ENCODE data around the gene PCDHGC4. TPM values are rescaled to one million over a fixed set of nuclear protein-coding genes. Genes with fewer than 3 reads are reported as not detected.
A peak's percentile ranks its signal among the peaks of the same experiment; 100 is the strongest.

PCDHGC4 gene
- total RNA-seq, 2 donors from 2014 or later, result not detected

DNA sequence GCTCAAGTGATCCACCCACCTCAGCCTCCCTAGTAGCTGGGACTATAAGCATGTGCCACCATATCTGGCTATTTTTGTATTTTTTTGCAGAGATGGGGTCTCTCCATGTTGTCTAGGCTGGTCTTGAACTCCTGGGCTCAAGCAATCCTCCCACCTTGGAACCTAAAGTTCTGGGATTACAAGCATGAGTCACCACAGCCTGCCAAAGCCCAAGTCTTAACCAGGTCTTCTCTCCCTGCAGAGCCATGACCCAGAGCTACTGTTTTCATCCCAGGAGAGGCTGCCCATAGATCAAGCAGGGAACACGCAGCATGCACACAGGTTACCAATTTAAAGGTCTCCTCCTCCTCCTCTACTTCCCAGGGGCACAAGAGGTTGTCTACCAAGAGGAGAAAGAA is 33.8 kb downstream of the PCDHGC4 start:
- Mint-ChIP-seq H3K27me3 (ENCODE audit: low read depth) (no peaks in the 10 kb centered on the region), H3K4me1 (ENCODE audit: low read depth) (peaks cover 61% of the 10 kb centered on the region), H3K4me3 (no peak overlapping the region), H3K36me3 (ENCODE audit: insufficient read depth in 2 of 2) (peaks cover 3 to 18% of the 10 kb centered on the region in 2 donors), H3K9me3 (no peaks in the 10 kb centered on the region), H3K27ac (no peak overlapping the region)
- no peak for ATAC-seq (replicated peaks in 1 of 2)
- no peak for DNase-seq

- Mint-ChIP-seq H3K36me3 (ENCODE audit: insufficient read depth in 2 of 2) (peaks cover 3 to 22% of the 10 kb centered on the region in 2 donors), H3K9me3 (no peaks in the 10 kb centered on the region), H3K27ac (no peak overlapping the region), H3K4me3 (no peak overlapping the region), H3K27me3 (ENCODE audit: low read depth) (no peaks in the 10 kb centered on the region), H3K4me1 (ENCODE audit: low read depth) (peaks cover 48% of the 10 kb centered on the region)
- no peak for ATAC-seq (replicated peaks in 1 of 2)
- no peak for DNase-seq
Observed at GRCh38 chr5:141519605-141520565, 35.1 kb downstream of the PCDHGC4 start.

DNA sequence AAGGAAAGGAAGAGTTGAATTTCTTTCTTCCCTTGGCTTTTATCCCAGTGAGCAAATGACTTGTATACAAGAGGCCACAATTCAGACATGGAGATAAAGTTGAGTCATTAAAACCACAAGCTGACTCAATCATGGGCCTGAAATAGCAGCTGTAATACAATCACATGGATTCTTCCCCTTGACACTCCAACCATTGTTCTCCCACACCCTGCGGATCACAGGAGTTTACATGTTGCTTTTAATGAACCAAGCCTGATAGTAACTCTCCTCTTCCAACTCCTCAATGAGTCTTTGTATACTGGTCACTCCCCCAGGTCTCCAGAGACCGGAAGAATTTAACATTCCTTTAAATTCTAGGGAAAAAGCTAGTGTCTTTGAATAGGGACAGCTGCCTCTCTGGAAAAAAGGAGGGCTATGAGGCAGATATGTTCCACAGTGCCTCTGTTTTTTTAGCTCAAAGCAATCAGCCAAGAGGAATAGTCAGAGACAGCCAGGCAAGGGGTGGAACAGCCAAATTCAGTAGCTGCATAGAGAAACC is 36.5 kb downstream of the PCDHGC4 start:
- Mint-ChIP-seq H3K27ac (peak overlapping the region; percentile 33), H3K36me3 (ENCODE audit: insufficient read depth in 2 of 2) (peaks cover 7 to 35% of the 10 kb centered on the region in 2 donors), H3K4me1 (ENCODE audit: low read depth) (peaks cover 41% of the 10 kb centered on the region), H3K27me3 (ENCODE audit: low read depth) (no peaks in the 10 kb centered on the region), H3K4me3 (no peak overlapping the region), H3K9me3 (no peaks in the 10 kb centered on the region)
- ATAC-seq (replicated peaks in 1 of 2) (peak; percentile 81 to 88), DNase-seq (no peak)

DNA sequence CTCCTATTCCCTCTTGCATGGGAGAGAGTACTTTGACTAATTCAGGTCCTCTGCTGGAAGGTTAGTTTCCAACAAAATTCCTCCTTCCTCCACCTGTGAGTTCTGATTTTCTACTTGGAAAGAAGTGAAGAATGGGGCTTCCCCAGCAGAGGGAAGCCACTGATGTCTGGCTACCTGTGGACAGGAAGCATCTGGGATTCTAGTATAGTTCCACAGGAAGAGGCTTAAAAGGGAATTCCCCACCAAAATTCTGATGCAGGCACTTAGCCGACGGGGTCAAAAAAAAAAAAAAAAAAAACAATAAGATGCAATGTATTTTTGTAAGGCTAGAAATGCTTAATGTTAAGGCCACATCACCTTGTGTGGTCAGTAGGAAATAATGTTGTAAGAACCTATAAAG is 37.5 kb downstream of the PCDHGC4 start:
- Mint-ChIP-seq H3K4me1 (ENCODE audit: low read depth) (peaks cover 40% of the 10 kb centered on the region), H3K27ac (peak overlapping the region; percentile 61), H3K27me3 (ENCODE audit: low read depth) (no peaks in the 10 kb centered on the region), H3K9me3 (no peaks in the 10 kb centered on the region), H3K4me3 (no peak overlapping the region), H3K36me3 (ENCODE audit: insufficient read depth in 2 of 2) (peaks cover 6 to 38% of the 10 kb centered on the region in 2 donors)
- no peak for DNase-seq
- ATAC-seq (replicated peaks in 1 of 2), result no peak

GRCh38 chr5:141523991-141524390 is 39.2 kb downstream of the PCDHGC4 start:
- Mint-ChIP-seq H3K4me1 (ENCODE audit: low read depth) (peaks cover 40% of the 10 kb centered on the region), H3K4me3 (no peak overlapping the region), H3K27me3 (ENCODE audit: low read depth) (no peaks in the 10 kb centered on the region), H3K36me3 (ENCODE audit: insufficient read depth in 2 of 2) (peaks cover 7 to 42% of the 10 kb centered on the region in 2 donors), H3K9me3 (no peaks in the 10 kb centered on the region), H3K27ac (no peak overlapping the region)
- ATAC-seq (replicated peaks in 1 of 2) (no peak), DNase-seq (no peak)

GRCh38 chr5:141524604-141525597 is 40.1 kb downstream of the PCDHGC4 start:
- Mint-ChIP-seq H3K27me3 (ENCODE audit: low read depth) (no peaks in the 10 kb centered on the region), H3K9me3 (no peaks in the 10 kb centered on the region), H3K4me3 (no peak overlapping the region), H3K36me3 (ENCODE audit: insufficient read depth in 2 of 2) (peaks cover 7 to 40% of the 10 kb centered on the region in 2 donors), H3K4me1 (ENCODE audit: low read depth) (peaks cover 38% of the 10 kb centered on the region), H3K27ac (peak overlapping the region; percentile 48)
- peak; percentile 43 to 56 for DNase-seq
- ATAC-seq (replicated peaks in 1 of 2), result peak; percentile 56 to 59

GRCh38 chr5:141525653-141526052 is 40.8 kb downstream of the PCDHGC4 start:
- Mint-ChIP-seq H3K27me3 (ENCODE audit: low read depth) (no peaks in the 10 kb centered on the region), H3K4me3 (no peak overlapping the region), H3K36me3 (ENCODE audit: insufficient read depth in 2 of 2) (peaks cover 5 to 35% of the 10 kb centered on the region in 2 donors), H3K27ac (peak overlapping the region; percentile 48), H3K4me1 (ENCODE audit: low read depth) (peaks cover 30% of the 10 kb centered on the region), H3K9me3 (no peaks in the 10 kb centered on the region)
- ATAC-seq (replicated peaks in 1 of 2) (no peak), DNase-seq (no peak)

DNA sequence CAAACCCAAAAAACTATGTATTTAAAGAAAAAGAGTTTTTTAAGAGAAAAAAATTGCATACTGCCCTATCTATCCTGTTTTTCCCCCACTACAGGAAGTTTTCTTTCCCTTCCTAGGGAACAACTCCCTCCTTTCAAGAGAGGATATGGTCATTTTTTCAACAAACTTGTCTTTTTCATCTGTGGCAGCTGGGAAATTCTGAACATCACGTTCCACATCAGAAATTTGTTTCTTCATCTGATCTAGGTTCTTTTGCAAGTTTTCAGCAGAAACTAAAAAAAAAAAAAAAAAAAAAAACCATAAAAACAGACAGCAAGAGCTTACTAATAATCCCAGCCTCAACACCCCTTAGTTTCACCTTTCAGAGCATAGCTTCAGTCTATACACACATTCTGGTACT is 42.6 kb downstream of the PCDHGC4 start:
- H3K27ac Mint-ChIP-seq, result peak overlapping the region; percentile 29
- no peak overlapping the region for H3K4me3 Mint-ChIP-seq

GRCh38 chr5:141528291-141528984 is 43.6 kb downstream of the PCDHGC4 start:
- H3K36me3 Mint-ChIP-seq (ENCODE audit: insufficient read depth in 2 of 2), result peaks cover 5 to 28% of the 10 kb centered on the region in 2 donors
- H3K4me1 Mint-ChIP-seq (ENCODE audit: low read depth), result peaks cover 3% of the 10 kb centered on the region
- no peak overlapping the region for H3K4me3 Mint-ChIP-seq
- peak overlapping the region; percentile 36 for H3K27ac Mint-ChIP-seq
- no peaks in the 10 kb centered on the region for H3K9me3 Mint-ChIP-seq
- DNase-seq (no peak), ATAC-seq (replicated peaks in 1 of 2) (no peak)
- H3K27me3 Mint-ChIP-seq (ENCODE audit: low read depth), result no peaks in the 10 kb centered on the region

More for the DNA sequence above, 42.6 kb downstream of the PCDHGC4 start:
- Mint-ChIP-seq H3K36me3 (ENCODE audit: insufficient read depth in 2 of 2) (peaks cover 5 to 28% of the 10 kb centered on the region in 2 donors), H3K27me3 (ENCODE audit: low read depth) (no peaks in the 10 kb centered on the region), H3K4me1 (ENCODE audit: low read depth) (peaks cover 13% of the 10 kb centered on the region), H3K9me3 (no peaks in the 10 kb centered on the region)
- no peak for DNase-seq
- ATAC-seq (replicated peaks in 1 of 2), result no peak

DNA sequence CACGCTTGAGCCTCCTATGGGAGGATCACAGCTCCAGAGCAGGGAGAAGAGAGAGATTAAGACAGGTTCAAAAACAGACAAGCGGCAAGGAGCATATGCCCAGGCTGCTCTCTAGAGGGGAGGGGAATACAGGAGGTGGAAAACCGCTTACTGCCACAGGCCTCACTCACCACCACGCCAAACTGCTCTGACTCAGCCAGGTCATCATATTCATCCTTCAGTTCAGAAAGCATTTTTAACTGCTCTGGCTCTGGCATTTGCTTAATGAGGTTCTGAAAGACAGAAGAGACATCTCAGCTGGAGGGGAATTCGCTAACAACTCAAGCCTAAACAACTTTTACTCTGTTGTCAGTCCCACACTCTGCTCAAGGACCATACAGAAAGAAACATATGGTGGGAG is 44.2 kb downstream of the PCDHGC4 start:
- Mint-ChIP-seq H3K9me3 (no peaks in the 10 kb centered on the region), H3K36me3 (ENCODE audit: insufficient read depth in 2 of 2) (peaks cover 5 to 28% of the 10 kb centered on the region in 2 donors), H3K4me1 (ENCODE audit: low read depth) (peaks cover 3% of the 10 kb centered on the region), H3K27me3 (ENCODE audit: low read depth) (no peaks in the 10 kb centered on the region), H3K4me3 (no peak overlapping the region), H3K27ac (peak overlapping the region; percentile 36)
- DNase-seq (no peak), ATAC-seq (replicated peaks in 1 of 2) (peak in 1 of 2 donors; percentile 21)

DNA sequence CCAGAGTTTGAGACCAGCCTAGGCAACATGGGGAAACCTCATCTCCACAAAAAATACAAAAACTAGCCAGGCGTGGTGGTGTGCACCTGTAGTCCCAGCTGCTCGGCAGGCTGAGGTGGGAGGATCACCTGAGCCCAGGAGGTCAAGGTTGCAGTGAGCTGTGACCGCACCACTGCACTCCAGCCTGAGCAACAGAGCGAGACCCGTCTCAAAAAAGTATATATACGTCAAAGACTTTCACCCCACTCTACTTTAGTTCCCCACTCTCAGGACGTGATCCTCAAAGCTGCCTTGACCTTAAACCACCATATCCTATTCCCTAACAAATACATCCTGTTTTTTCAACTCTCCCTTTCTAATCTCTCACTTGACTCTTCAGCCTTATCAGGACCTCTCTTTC is 45.0 kb downstream of the PCDHGC4 start:
- Mint-ChIP-seq H3K36me3 (ENCODE audit: insufficient read depth in 2 of 2) (peaks cover 5 to 29% of the 10 kb centered on the region in 2 donors), H3K4me1 (ENCODE audit: low read depth) (peaks cover 3% of the 10 kb centered on the region), H3K9me3 (no peaks in the 10 kb centered on the region), H3K27me3 (ENCODE audit: low read depth) (no peaks in the 10 kb centered on the region), H3K4me3 (no peak overlapping the region), H3K27ac (no peak overlapping the region)
- ATAC-seq (replicated peaks in 1 of 2) (no peak), DNase-seq (no peak)

DNA sequence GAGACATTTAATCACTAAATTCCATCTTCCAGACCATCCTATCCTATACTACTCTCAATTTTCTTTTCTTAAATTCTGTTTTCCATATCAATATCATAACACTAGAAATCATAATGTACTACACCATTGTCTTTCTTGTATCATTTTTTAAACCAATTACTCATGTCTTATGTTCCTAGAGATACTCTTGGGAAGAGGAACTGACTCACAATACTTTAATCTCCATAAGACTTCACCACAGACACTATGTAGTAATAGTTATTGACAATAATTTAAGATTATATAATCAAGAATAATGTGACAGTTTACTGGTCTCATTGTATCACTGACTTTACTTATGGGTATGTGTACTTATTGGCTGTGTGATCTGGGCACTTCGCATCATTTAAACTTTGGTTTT is 47.9 kb downstream of the PCDHGC4 start:
- no peak for ATAC-seq (replicated peaks in 1 of 2)
- DNase-seq, result no peak
- peaks cover 4 to 24% of the 10 kb centered on the region in 2 donors for H3K36me3 Mint-ChIP-seq (ENCODE audit: insufficient read depth in 2 of 2)
- no peaks in the 10 kb centered on the region for H3K4me1 Mint-ChIP-seq (ENCODE audit: low read depth)
- no peak overlapping the region for H3K27ac Mint-ChIP-seq
- H3K4me3 Mint-ChIP-seq, result no peak overlapping the region
- no peaks in the 10 kb centered on the region for H3K9me3 Mint-ChIP-seq
- no peaks in the 10 kb centered on the region for H3K27me3 Mint-ChIP-seq (ENCODE audit: low read depth)
